PFSK-1 (cell line): ENCODE measurements around the gene CCDC24.

Experiments
- POLR2AphosphoS5 ChIP-seq: IDR thresholded peaks from 2 replicates; pipeline ENCODE4 v1.6.1; 2012; ENCODE audit warnings: low read depth, mild to moderate bottlenecking, control low read depth, low read length, moderate library complexity
- SIN3A ChIP-seq: IDR thresholded peaks from 2 replicates; pipeline ENCODE4 v1.6.1; 2012; ENCODE audit warnings: mild to moderate bottlenecking, low read length, moderate library complexity, borderline replicate concordance; ENCODE audit not compliant: insufficient read depth
- TAF1 ChIP-seq: IDR thresholded peaks from 2 replicates; pipeline ENCODE4 v1.6.1; 2012; ENCODE audit warnings: low read length, control low read depth, borderline replicate concordance; ENCODE audit not compliant: insufficient read depth
- TF ChIP-seq, protein P1 (sequence below), 2 experiments: IDR thresholded peaks; 2 replicates each; pipeline versions ENCODE4 v1.6.1 to v1.8.0; 2011 to 2012; ENCODE audit warnings: low read depth in 2 of 2, low read length in 2 of 2, control low read depth in 1 of 2, inconsistent platforms in 1 of 2, mild to moderate bottlenecking in 1 of 2, moderate library complexity in 1 of 2; ENCODE audit not compliant: insufficient read depth in 1 of 2

DNA sequence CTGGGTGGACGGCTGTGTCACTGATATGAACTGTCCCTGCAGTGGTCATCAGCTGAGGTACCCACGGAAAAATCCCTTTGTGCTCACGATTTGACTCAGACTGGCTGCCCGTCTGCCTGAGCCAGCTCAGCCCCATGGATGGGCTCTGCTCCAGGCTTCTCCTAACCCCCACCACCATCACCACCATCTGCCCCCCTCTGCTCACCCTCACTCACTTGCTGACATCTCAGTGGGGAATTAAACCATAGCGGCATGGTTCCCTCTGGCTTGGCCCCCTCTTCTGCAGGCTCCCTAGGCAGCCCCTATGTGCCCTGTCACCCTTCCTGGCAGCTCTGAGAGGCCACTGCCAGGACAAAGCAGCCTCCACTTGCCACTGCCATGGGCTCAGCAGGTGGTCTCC lies 22.6 kb downstream of the CCDC24 start:
- no peak for TF ChIP-seq POLR2AphosphoS5
- TF ChIP-seq, protein P1, sequence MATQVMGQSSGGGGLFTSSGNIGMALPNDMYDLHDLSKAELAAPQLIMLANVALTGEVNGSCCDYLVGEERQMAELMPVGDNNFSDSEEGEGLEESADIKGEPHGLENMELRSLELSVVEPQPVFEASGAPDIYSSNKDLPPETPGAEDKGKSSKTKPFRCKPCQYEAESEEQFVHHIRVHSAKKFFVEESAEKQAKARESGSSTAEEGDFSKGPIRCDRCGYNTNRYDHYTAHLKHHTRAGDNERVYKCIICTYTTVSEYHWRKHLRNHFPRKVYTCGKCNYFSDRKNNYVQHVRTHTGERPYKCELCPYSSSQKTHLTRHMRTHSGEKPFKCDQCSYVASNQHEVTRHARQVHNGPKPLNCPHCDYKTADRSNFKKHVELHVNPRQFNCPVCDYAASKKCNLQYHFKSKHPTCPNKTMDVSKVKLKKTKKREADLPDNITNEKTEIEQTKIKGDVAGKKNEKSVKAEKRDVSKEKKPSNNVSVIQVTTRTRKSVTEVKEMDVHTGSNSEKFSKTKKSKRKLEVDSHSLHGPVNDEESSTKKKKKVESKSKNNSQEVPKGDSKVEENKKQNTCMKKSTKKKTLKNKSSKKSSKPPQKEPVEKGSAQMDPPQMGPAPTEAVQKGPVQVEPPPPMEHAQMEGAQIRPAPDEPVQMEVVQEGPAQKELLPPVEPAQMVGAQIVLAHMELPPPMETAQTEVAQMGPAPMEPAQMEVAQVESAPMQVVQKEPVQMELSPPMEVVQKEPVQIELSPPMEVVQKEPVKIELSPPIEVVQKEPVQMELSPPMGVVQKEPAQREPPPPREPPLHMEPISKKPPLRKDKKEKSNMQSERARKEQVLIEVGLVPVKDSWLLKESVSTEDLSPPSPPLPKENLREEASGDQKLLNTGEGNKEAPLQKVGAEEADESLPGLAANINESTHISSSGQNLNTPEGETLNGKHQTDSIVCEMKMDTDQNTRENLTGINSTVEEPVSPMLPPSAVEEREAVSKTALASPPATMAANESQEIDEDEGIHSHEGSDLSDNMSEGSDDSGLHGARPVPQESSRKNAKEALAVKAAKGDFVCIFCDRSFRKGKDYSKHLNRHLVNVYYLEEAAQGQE (IDR thresholded peaks at IDR 0.05; ENCODE audit: insufficient read depth in 1 of 2, low read depth in 2 of 2, low read length in 2 of 2) = no peak
- TF ChIP-seq TAF1 = no peak
- no peak for TF ChIP-seq SIN3A
